Stomach smooth muscle (tissue), 2 donors: ENCODE measurements around the gene DGKZ.

Experiments
- H3K27ac ChIP-seq: one replicate; pipeline ENCODE4 v1.7.0; 2013; ENCODE audit warnings: mild to moderate bottlenecking, low read length, inconsistent platforms
- H3K27me3 ChIP-seq, 2 donors: one replicate each; pipeline ENCODE4 v1.7.0; 2013; ENCODE audit warnings: low read length in 2 of 2; ENCODE audit not compliant: insufficient read depth in 2 of 2, control insufficient read depth in 1 of 2
- H3K36me3 ChIP-seq, 2 donors: one replicate each; pipeline ENCODE4 v1.7.0; 2013; ENCODE audit warnings: low read length in 2 of 2; ENCODE audit not compliant: control insufficient read depth in 2 of 2, insufficient read depth in 2 of 2
- H3K4me1 ChIP-seq: one replicate; pipeline ENCODE4 v1.7.0; 2013; ENCODE audit warnings: low read length; ENCODE audit not compliant: control insufficient read depth, insufficient read depth
- H3K4me3 ChIP-seq, 2 donors: one replicate each; pipeline ENCODE4 v1.7.0; 2013; ENCODE audit warnings: low read length in 2 of 2
- H3K9ac ChIP-seq, 2 donors: one replicate each; pipeline ENCODE4 v1.7.0; 2013; ENCODE audit warnings: low read length in 2 of 2, mild to moderate bottlenecking in 1 of 2
- H3K9me3 ChIP-seq, 2 donors: one replicate each; pipeline ENCODE4 v1.7.0; 2013; ENCODE audit warnings: low read length in 2 of 2; ENCODE audit not compliant: control insufficient read depth in 2 of 2
- donor health status: healthy.
- donor health status: Pancreatic carcinoma.

Gene DGKZ

DNA sequence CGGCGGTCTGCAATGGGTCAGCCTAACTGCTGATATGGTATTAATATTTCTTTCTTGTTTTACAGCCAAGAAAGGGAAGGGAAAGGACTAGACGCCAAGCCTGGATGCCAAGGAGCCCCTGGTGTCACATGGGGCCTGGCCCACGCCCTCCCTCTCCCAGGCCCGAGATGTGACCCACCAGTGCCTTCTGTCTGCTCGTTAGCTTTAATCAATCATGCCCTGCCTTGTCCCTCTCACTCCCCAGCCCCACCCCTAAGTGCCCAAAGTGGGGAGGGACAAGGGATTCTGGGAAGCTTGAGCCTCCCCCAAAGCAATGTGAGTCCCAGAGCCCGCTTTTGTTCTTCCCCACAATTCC is 36.1 kb downstream of the DGKZ start:
- Histone ChIP-seq H3K4me1 (peaks cover 27% of the 10 kb centered on the region), H3K9ac (no peak overlapping the region), H3K36me3 (no peaks in the 10 kb centered on the region), H3K27me3 (peaks cover 21 to 53% of the 10 kb centered on the region in 2 donors), H3K4me3 (no peak overlapping the region), H3K9me3 (no peaks in the 10 kb centered on the region), H3K27ac (no peak overlapping the region)

DNA sequence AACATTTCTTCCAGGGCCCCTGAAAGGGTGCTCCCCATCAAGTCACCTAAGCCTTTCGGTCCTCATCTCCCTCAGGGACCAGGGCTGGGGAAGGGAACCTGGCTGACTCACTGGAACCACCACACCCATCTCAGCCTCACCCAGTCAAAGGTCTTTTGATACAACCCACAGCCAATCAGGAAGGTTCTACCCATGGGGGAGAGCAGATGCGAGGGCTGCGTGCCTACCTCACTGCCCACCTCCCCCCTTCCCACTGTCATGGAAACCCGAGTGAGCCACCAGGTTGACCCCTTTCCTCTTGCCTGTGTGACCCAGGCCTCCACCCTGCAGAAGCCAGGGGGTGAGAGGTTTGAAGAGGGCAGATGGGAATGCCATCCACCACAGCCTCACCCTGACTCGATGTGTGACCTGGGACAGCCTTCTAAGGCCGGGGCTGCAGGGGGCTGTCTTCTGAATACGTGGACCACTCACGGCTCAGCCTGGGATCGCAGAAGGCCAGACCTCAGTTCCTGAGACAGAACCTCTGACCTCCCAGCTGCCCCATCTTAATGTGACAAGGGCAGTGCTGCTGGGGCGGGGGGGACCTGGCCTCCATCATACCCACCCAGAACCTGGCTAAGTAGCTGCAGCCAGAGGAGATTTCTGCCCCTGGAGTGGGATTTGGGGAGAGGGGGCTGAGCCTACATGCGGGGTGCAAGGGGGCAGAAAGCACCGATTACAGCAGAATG is 36.9 kb downstream of the DGKZ start:
- H3K36me3 ChIP-seq, result no peaks in the 10 kb centered on the region
- H3K9ac ChIP-seq, result no peak overlapping the region
- H3K27me3 ChIP-seq, result peaks cover 26 to 60% of the 10 kb centered on the region in 2 donors
- H3K4me1 ChIP-seq, result peaks cover 29% of the 10 kb centered on the region
- H3K9me3 ChIP-seq, result no peaks in the 10 kb centered on the region
- no peak overlapping the region for H3K4me3 ChIP-seq
- no peak overlapping the region for H3K27ac ChIP-seq

DNA sequence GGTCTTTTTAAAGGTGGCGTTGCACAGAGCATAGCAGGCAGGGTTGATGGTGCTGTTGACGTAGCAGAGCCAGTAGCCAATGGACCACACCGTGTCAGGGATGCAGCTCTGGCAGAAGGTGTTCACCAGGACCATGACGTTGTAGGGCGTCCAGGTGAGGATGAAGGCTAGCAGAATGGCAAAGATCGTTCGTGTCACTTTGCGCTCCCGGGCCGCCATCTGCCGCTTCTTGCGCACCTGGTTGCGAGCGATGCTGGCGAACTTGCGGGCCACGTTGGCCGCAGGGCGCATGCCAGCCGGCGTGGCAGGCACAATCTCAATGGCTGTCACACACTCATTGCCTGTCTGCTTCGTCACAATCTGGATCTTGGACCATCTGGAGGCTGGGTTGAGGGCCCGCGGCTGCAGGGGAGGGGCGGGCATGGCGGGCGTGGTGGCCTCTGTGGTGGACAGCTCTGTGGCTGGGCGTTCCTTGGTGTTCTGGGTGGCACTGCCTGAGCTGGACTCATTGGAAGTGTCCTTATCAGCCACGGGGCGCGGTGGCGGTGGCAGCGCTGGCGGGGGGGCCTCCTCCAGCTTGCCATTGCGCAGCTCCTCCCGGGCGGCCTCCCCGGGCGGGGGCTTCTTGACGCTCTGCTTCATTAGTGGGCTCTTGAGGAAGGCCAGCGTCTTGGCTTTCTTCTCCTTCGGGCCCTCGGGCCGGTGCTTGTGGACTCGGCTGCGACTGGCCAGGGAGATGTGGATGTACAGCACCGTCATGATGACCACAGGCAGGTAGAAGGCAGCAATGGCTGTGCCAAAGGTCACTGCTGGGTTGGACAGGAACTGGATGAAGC is 38.1 kb downstream of the DGKZ start:
- no peak overlapping the region for H3K9ac ChIP-seq
- H3K27ac ChIP-seq, result no peak overlapping the region
- H3K4me1 ChIP-seq, result peaks cover 35% of the 10 kb centered on the region
- H3K9me3 ChIP-seq, result no peaks in the 10 kb centered on the region
- no peaks in the 10 kb centered on the region for H3K36me3 ChIP-seq
- peaks cover 35 to 73% of the 10 kb centered on the region in 2 donors for H3K27me3 ChIP-seq
- H3K4me3 ChIP-seq, result no peak overlapping the region

DNA sequence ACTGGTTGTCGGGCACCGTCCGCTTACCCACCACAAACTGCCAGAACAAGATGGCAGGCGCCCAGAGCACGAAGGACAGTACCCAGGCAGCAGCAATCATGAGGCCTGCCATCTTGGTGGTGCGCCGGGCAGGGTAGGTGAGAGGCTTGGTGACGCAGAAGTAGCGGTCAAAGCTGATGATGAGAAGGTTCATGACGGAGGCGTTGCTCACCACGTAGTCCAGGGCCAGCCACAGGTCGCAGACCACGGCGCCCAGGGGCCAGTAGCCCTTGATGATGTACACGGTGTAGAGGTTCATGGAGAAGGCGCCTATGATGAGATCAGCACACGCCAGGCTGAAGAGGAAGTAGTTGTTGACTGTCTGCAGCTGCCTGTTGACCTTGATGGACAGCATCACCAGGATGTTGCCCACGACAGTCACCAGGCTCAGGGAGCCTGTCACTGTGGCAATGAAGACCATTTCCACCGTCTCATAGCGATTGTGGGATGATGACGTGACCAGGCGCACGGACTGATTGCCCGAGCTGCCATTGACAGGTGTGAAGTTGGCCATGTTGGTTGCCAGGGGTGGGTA is 38.8 kb downstream of the DGKZ start:
- Histone ChIP-seq H3K27me3 (peaks cover 40 to 80% of the 10 kb centered on the region in 2 donors), H3K9ac (no peak overlapping the region), H3K9me3 (no peaks in the 10 kb centered on the region), H3K4me1 (peaks cover 31% of the 10 kb centered on the region), H3K4me3 (no peak overlapping the region), H3K27ac (no peak overlapping the region), H3K36me3 (no peaks in the 10 kb centered on the region)

DNA sequence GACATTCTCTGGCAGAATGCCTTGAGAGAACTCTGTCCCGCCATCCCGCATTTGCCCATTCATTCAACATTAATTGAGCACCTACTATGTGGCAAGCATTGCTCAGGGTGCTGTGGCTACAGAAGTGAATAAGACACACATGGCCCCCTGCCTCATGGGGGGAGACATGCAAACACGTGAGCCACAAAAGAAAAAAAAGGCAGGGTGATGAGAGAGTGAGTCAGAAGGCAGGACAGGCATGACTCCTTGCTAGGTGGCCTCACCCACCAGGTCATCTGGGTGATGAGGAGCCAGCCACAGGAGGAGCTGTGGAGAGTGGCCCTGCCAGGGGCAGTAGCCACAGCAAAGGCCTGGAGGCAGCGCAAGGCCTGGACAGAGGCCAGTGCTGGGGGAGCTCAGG is 39.4 kb downstream of the DGKZ start:
- Histone ChIP-seq H3K4me1 (peaks cover 30% of the 10 kb centered on the region), H3K36me3 (no peaks in the 10 kb centered on the region), H3K9ac (no peak overlapping the region), H3K9me3 (no peaks in the 10 kb centered on the region), H3K27me3 (peaks cover 40 to 84% of the 10 kb centered on the region in 2 donors), H3K4me3 (no peak overlapping the region), H3K27ac (no peak overlapping the region)

DNA sequence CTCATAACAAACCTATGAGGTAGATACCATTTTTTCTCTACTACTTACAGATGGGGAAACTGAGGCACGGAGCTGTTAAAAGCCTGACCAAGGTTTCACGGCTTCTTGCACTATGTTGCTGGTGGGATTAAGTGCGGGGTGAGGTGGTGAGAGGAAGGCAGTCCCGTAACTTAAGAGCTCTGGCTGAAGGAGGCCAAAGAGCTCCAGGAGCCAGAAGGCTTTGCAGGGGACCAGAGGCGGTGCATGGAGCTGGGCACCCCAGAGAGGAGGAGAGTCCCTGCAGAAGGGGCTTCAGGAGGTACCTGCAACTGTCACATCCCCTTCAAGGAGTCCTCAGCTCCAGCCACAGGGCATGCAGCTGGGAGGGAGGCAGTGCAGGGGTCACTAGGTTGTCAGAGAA is 40.2 kb downstream of the DGKZ start:
- Histone ChIP-seq H3K9me3 (no peaks in the 10 kb centered on the region), H3K27ac (no peak overlapping the region), H3K9ac (no peak overlapping the region), H3K4me3 (no peak overlapping the region), H3K4me1 (peaks cover 30% of the 10 kb centered on the region), H3K27me3 (peaks cover 40 to 85% of the 10 kb centered on the region in 2 donors), H3K36me3 (no peaks in the 10 kb centered on the region)

DNA sequence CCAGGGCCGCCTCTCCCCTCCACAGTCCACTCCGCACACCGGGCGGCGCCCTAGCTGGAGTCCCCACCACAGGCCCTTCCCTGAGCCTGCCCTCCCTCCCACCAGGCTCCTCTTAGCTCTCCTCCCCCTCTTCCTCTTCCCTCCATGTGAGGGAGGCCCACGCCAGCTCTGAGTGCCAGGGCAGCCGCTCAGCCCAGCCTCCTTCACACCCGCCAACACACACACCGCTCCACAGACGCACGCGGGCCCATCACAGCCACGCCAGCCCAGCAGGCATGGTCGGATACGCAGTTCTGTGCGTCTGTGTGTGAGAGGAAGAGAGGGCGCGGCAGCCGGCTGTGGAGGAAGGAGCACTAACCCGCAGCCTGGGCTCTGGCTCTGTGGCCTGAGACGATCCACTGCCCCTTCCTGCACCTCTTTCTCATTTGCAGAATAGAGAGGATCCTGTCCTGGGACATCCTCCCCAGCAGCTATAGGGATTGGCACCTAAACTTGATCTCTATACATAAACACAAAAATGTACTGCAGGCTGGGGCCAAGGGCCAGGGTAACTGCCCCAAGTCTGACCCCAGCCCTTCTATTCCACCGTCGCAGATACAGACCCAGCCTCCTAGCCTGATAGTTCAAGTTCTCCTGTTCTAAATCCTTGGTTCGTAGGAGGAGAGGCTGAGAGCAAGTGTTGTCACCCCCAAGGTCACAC is 40.8 kb downstream of the DGKZ start:
- peaks cover 40 to 80% of the 10 kb centered on the region in 2 donors for H3K27me3 ChIP-seq
- no peak overlapping the region for H3K27ac ChIP-seq
- H3K36me3 ChIP-seq, result no peaks in the 10 kb centered on the region
- H3K9ac ChIP-seq, result no peak overlapping the region
- H3K9me3 ChIP-seq, result no peaks in the 10 kb centered on the region
- peaks cover 33% of the 10 kb centered on the region for H3K4me1 ChIP-seq
- H3K4me3 ChIP-seq, result no peak overlapping the region

DNA sequence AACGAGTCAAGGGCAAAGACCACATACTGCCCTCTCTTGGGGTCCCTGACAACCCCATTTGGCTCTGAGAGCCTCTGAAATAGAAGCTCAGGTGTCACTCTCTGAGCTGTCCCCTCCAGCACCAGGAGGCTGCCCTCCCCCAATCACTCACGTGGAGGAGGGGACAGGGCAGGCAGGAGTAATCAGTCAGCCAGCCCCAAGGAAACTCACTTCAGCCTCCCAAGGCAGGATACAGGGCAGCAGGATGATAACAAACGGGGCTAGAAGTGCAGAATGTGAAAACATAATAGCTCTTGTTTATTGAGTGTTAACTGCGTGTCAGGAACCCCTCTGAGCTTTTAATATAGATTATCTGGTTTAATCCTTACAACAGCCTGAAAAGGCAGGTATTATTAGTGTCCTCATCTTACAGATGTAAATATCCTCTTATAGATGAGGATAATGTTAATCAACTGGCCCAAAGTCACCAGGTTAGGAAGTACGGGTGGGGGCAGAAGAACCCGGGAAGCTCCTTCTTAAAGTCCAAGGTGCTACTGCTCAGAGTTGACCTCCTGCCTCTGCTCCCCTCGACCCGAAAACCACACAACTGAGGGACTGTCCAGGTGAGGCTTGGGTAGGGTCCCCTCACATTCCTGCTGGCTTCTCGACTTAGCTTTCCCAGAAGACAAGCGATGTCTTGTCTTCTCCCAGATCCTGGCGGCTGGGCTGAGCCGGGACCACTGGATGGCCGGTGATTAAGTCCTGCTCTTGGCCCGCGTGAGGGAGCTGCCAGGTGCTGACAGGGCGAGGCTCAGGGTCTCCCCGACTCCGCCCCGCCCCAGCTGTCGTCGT is 41.6 kb downstream of the DGKZ start:
- H3K4me1 ChIP-seq, result peaks cover 34% of the 10 kb centered on the region
- peaks cover 43 to 78% of the 10 kb centered on the region in 2 donors for H3K27me3 ChIP-seq
- no peak overlapping the region for H3K4me3 ChIP-seq
- H3K9ac ChIP-seq, result no peak overlapping the region
- H3K27ac ChIP-seq, result no peak overlapping the region
- no peaks in the 10 kb centered on the region for H3K36me3 ChIP-seq
- H3K9me3 ChIP-seq, result no peaks in the 10 kb centered on the region

DNA sequence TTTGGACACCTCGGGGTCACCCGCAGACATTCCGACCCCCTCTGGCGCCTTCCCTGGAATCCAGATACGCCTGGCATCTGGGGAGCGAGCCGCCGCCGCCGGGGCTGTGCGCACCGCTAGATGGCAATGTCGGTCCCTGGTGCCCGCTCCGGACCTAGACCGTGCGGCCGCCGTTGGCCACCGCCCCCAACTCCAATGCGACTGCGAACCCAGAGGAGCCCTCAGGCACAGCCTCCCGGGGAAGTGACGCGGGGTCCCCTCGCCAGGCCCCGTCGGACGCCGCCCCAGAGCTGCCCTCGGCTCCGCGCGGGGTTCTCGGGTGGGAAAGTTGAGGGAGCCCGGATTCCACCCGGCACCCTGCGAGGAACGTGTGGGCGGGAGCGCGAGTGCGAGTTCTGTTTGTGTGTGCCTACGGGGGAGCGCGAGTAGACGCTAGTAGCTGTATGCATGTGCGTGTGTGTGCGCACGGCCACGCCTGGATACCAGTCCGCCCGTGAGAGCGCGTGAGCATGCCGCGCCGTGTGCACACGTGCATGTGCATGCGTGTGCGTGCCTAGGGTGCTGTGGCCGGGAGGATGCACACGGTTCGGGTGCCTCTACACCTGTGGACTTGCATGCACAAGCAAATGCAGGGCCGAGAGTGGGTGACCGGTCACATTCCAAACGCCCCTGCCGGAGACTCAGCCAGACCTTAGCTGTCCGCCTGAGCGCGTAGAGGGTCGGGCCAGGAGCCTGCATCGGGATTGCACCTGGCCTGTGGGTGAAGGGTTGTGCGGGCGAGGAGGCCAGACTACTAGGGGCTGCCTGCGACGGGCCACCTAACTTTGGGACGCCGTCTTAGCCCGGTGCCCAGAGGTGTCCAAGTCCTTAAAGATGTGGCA is 42.4 kb downstream of the DGKZ start:
- Histone ChIP-seq H3K9me3 (no peaks in the 10 kb centered on the region), H3K9ac (no peak overlapping the region), H3K36me3 (no peaks in the 10 kb centered on the region), H3K4me3 (peak overlapping the region; percentile 61 to 71), H3K27ac (no peak overlapping the region), H3K27me3 (peaks cover 43 to 77% of the 10 kb centered on the region in 2 donors), H3K4me1 (peaks cover 34% of the 10 kb centered on the region)
